Stimulated activated CD4-positive, alpha-beta T cell treated with anti-CD3 and anti-CD28 coated beads, Interleukin-15, amount 100 ng/mL, for 24 hours (primary cell): ENCODE data around the gene TMEM151A.

Source experiments
- DNase-seq: peaks from one replicate; pipeline ENCODE4 v3.0.0-alpha.2; 2020

Gene TMEM151A

GRCh38 chr11:66283461-66284105 lies 8.1 kb upstream of the TMEM151A start:
- DNase-seq = no peak

- no peak for DNase-seq
Observed at GRCh38 chr11:66284526-66285078, 7.1 kb upstream of the TMEM151A start.

GRCh38 chr11:66285250-66285947 lies 6.3 kb upstream of the TMEM151A start:
- no peak for DNase-seq

GRCh38 chr11:66286699-66287098 lies 5.0 kb upstream of the TMEM151A start:
- no peak for DNase-seq

- DNase-seq = no peak
Observed at GRCh38 chr11:66287211-66287888, 4.3 kb upstream of the TMEM151A start.

- no peak for DNase-seq
Observed at GRCh38 chr11:66287889-66288670, 3.6 kb upstream of the TMEM151A start.

GRCh38 chr11:66288671-66289547 lies 2.8 kb upstream of the TMEM151A start, which contains the start of gene YIF1A:
Gene YIF1A, minus strand, starts transcription at chr11:66289143. Its CDS starts 158 bp downstream, at chr11:66288985.
- peak; percentile 99 for DNase-seq

GRCh38 chr11:66289548-66290329 lies 2.0 kb upstream of the TMEM151A start:
- peak; percentile 90 for DNase-seq

GRCh38 chr11:66290330-66290621 lies 1.4 kb upstream of the TMEM151A start:
- DNase-seq = no peak

GRCh38 chr11:66291303-66291705 lies 390 bp upstream of the TMEM151A start:
- DNase-seq = no peak

- DNase-seq = no peak
Observed at GRCh38 chr11:66292543-66293332, 1.0 kb downstream of the TMEM151A start.

- DNase-seq = no peak
Observed at GRCh38 chr11:66293352-66293751, 1.7 kb downstream of the TMEM151A start.

- DNase-seq = no peak
Observed at GRCh38 chr11:66293777-66294625, 2.3 kb downstream of the TMEM151A start.

GRCh38 chr11:66294626-66295620 lies 3.2 kb downstream of the TMEM151A start:
- no peak for DNase-seq

- DNase-seq = no peak
Observed at GRCh38 chr11:66297610-66298009, 5.9 kb downstream of the TMEM151A start.

- DNase-seq = no peak
Observed at GRCh38 chr11:66299186-66299585, 7.5 kb downstream of the TMEM151A start.

GRCh38 chr11:66302656-66303055 lies 11.0 kb downstream of the TMEM151A start:
- DNase-seq = no peak

GRCh38 chr11:66309475-66309874 lies 17.8 kb downstream of the TMEM151A start:
- DNase-seq = no peak
